Activated naive CD8-positive, alpha-beta T cell treated with anti-CD3 and anti-CD28 coated beads for 36 hours (primary cell): Measurements from ENCODE around the gene TDRD1. TPM values are rescaled to one million over a fixed set of nuclear protein-coding genes. Genes with fewer than 3 reads are reported as not detected.

Experiments
- DNase-seq: peaks from one replicate; pipeline ENCODE4 v3.0.0; 2021
- H3K27ac Mint-ChIP-seq: one replicate; pipeline ENCODE4 v1.8.0; 2022; ENCODE audit warnings: mild to moderate bottlenecking, moderate library complexity, mixed read lengths
- H3K27me3 Mint-ChIP-seq: one replicate; pipeline ENCODE4 v1.8.0; 2022; ENCODE audit warnings: mild to moderate bottlenecking, mixed read lengths
- H3K36me3 Mint-ChIP-seq: one replicate; pipeline ENCODE4 v1.8.0; 2021; ENCODE audit warnings: mild to moderate bottlenecking, mixed read lengths
- H3K4me1 Mint-ChIP-seq: one replicate; pipeline ENCODE4 v1.8.0; 2021; ENCODE audit warnings: mixed read lengths
- H3K4me3 Mint-ChIP-seq: one replicate; pipeline ENCODE4 v1.8.0; 2022; ENCODE audit warnings: mild to moderate bottlenecking, moderate library complexity, mixed read lengths
- H3K9me3 Mint-ChIP-seq: one replicate; pipeline ENCODE4 v1.8.0; 2022; ENCODE audit warnings: mixed read lengths
- total RNA-seq, 2 experiments: library from RNA; stranded (reverse); gene quantifications; one replicate each; pipeline ENCODE4 v1.2.3, GENCODE V29; 2021

Gene TDRD1
- total RNA-seq, 2 experiments from 2014 or later: 0.21 to 0.24 TPM

DNA sequence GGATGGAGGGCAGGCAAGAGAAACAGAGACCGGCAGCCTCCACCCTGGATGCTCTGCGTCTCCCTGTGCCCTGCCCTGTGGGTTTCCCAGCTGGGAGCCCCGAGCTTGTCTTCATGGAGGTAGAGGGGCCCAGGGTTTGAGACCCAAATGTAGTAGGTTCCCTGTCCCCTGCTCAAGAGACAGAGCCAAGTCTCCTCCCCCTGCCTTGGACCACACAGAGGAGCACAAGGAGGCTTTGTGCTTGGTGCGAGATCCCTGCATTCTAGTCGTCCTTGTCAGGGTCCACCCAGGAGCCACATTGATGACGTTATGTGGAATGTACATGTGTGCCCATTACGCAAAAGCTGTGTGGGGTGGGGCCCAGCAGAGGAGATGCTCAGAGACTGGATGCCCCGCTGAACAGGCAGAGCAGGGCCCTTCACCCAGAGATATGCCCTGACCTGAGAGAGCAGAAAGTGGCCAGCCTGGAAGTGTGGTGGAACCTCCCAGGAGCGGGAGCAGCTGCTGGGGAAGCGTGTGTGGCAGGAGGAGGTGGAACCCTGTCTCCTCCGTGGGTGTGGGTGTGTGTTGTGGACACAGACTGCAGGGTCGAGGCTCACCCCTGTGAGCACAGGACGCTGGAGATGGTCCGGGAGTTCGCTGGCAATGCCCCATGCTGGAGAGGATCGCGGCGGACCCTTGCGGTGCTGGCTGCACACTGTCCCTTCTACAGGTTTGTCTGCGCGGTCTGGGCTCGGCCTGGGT is 99.2 kb downstream of the TDRD1 start:
- peaks cover 5% of the 10 kb centered on the region for H3K27me3 Mint-ChIP-seq
- H3K4me1 Mint-ChIP-seq: no peaks in the 10 kb centered on the region
- no peaks in the 10 kb centered on the region for H3K9me3 Mint-ChIP-seq
- no peak overlapping the region for H3K4me3 Mint-ChIP-seq
- DNase-seq: no peak
- no peaks in the 10 kb centered on the region for H3K36me3 Mint-ChIP-seq
- no peak overlapping the region for H3K27ac Mint-ChIP-seq

DNA sequence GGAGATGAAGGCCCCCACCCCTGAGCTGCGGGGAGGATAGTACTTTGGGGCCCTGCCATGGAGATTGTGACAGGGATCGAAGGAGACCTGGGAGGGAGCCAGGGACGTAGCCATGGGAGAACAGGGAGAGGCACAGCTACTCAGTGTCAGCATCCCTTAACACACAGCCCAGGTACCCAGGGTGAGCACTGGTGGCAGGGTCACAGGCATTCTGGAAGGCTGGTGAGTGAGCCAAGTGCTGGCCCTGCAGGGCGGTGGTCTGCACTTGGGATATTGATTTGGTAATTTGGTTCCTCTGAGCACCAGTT is 99.7 kb downstream of the TDRD1 start:
- H3K27ac Mint-ChIP-seq: no peak overlapping the region
- no peaks in the 10 kb centered on the region for H3K9me3 Mint-ChIP-seq
- H3K36me3 Mint-ChIP-seq: no peaks in the 10 kb centered on the region
- no peaks in the 10 kb centered on the region for H3K4me1 Mint-ChIP-seq
- H3K27me3 Mint-ChIP-seq: peaks cover 4% of the 10 kb centered on the region
- DNase-seq: no peak
- no peak overlapping the region for H3K4me3 Mint-ChIP-seq

GRCh38 chr10:114279289-114279688 is 100.1 kb downstream of the TDRD1 start:
- no peak for DNase-seq
- H3K27me3 Mint-ChIP-seq: no peaks in the 10 kb centered on the region
- no peaks in the 10 kb centered on the region for H3K9me3 Mint-ChIP-seq
- no peaks in the 10 kb centered on the region for H3K4me1 Mint-ChIP-seq
- no peaks in the 10 kb centered on the region for H3K36me3 Mint-ChIP-seq
- no peak overlapping the region for H3K27ac Mint-ChIP-seq
- H3K4me3 Mint-ChIP-seq: no peak overlapping the region

DNA sequence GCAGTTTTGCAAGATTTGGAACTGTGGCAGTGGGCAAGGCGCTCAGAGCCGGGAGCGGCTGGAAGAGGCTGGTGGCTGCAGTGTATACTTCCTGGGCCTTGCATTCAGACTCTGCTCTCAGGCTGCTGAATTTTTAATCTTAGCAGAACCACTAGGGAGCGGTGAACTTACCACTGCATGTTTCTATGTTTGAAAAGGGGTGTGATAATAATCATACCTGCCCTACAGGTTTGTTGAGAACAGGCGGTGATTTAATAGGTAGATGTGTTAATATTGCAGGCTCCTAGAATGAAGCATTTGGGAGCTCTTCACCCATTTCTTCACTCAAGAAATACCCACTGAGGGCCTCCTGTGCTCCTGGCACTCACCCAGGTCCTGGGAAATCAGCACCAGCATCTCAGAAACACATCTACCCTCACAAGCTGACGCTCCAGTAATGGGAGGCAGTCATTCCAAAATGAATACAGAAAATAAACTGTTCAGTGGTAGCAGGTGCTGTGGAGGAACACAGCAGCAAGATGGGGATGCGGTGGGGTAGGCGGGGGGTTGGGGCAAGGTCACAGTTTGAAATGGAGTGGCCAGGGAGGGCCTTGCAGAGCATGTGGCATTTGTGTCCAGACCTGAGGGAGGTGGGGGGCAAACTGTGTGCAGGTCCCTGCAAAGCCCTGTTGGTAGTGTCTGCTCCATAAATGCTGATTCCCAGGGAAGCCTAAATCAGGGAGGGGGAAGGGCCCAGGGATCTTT is 100.9 kb downstream of the TDRD1 start:
- no peak overlapping the region for H3K4me3 Mint-ChIP-seq

GRCh38 chr10:114281006-114281405 is 101.9 kb downstream of the TDRD1 start:
- Mint-ChIP-seq H3K27me3 (no peaks in the 10 kb centered on the region), H3K36me3 (no peaks in the 10 kb centered on the region), H3K9me3 (no peaks in the 10 kb centered on the region)

More for the DNA sequence above, 100.9 kb downstream of the TDRD1 start:
- no peak for DNase-seq
- H3K27ac Mint-ChIP-seq: no peak overlapping the region
- no peaks in the 10 kb centered on the region for H3K9me3 Mint-ChIP-seq
- no peaks in the 10 kb centered on the region for H3K36me3 Mint-ChIP-seq
- no peaks in the 10 kb centered on the region for H3K4me1 Mint-ChIP-seq
- H3K27me3 Mint-ChIP-seq: no peaks in the 10 kb centered on the region

GRCh38 chr10:114281461-114281860 is 102.3 kb downstream of the TDRD1 start:
- no peaks in the 10 kb centered on the region for H3K9me3 Mint-ChIP-seq
- no peaks in the 10 kb centered on the region for H3K4me1 Mint-ChIP-seq
- no peak overlapping the region for H3K4me3 Mint-ChIP-seq
- no peak overlapping the region for H3K27ac Mint-ChIP-seq
- DNase-seq: no peak
- no peaks in the 10 kb centered on the region for H3K36me3 Mint-ChIP-seq
- H3K27me3 Mint-ChIP-seq: no peaks in the 10 kb centered on the region

More at GRCh38 chr10:114281006-114281405, 101.9 kb downstream of the TDRD1 start:
- DNase-seq: no peak
- Mint-ChIP-seq H3K4me3 (no peak overlapping the region), H3K4me1 (no peaks in the 10 kb centered on the region), H3K27ac (no peak overlapping the region)

Other genes starting within 250 kb of the TDRD1 start
- under 1 TPM in 1 of 2 experiments, not detected in 1; 0.14 TPM for gene ADRB1, start 135.5 kb upstream of the TDRD1 start, total RNA-seq
- gene CCDC186, start 5.2 kb upstream of the TDRD1 start, total RNA-seq: 10 to 100 TPM in 1 of 2 experiments, 1 to 10 TPM in 1; 8.3 to 10.3 TPM
- not detected for gene VWA2, start 59.9 kb downstream of the TDRD1 start, total RNA-seq
- 1 to 10 TPM; 3.2 to 4.6 TPM for gene AFAP1L2, start 225.1 kb downstream of the TDRD1 start, total RNA-seq